GM18951 (cell line): ENCODE results near the gene USP5.

Experiments used
- POLR2A ChIP-seq: IDR thresholded peaks from 4 replicates; pipeline ENCODE4 v1.6.1; 2011; ENCODE audit warnings: mild to moderate bottlenecking; ENCODE audit not compliant: insufficient read length, insufficient read depth; ENCODE audit errors: extremely low read depth
- in situ Hi-C: fragments of 300-500 bp; cut with MboI; formaldehyde crosslinking; loops from one replicate; pipeline ENCODE4 v1.12.0; 2022; ENCODE audit warnings: low sequenced_read_pairs, mixed read lengths, inconsistent platforms; ENCODE audit not compliant: unreplicated experiment

Gene USP5

DNA sequence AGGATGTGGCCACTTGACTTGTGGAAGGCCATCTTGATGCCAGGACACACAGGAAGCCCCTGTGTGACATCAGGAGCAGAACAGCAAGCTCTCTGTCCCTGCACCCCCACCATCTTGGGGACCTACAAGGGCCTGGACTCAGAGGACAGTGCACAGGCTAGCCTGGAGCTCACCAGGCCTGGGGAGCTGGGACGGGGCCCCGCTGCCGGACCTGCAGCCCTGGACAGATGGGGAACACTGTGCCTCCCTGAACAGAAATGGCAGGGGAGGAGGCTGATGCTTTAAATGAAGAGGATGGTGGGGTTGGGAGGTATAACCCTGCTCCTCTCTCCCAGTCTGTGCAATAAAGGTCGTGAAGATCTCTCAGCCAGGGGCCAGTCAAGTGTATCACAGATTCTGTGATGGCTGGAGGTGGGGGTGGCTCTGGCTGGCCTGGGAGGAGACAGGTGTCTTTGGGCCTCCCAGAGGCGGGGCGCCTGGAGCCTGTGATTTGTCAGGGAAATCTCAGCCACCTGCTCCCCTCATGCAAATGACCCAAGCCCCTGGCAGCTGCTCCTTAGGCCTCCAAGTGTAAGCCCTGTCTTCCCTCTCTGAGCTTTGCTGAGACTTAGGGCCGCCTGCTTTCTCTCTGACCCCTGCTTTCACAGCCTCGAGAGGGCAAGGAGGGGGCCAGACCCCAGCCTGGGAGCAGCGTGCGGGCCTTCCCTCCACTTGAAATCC lies 12.3 kb upstream of the USP5 start:
- in situ Hi-C loops = no loop called here
- peak; percentile 54 for TF ChIP-seq POLR2A

GRCh38 chr12:6840330-6840729 lies 11.6 kb upstream of the USP5 start:
- in situ Hi-C loops = no loop called here
- TF ChIP-seq POLR2A = no peak

DNA sequence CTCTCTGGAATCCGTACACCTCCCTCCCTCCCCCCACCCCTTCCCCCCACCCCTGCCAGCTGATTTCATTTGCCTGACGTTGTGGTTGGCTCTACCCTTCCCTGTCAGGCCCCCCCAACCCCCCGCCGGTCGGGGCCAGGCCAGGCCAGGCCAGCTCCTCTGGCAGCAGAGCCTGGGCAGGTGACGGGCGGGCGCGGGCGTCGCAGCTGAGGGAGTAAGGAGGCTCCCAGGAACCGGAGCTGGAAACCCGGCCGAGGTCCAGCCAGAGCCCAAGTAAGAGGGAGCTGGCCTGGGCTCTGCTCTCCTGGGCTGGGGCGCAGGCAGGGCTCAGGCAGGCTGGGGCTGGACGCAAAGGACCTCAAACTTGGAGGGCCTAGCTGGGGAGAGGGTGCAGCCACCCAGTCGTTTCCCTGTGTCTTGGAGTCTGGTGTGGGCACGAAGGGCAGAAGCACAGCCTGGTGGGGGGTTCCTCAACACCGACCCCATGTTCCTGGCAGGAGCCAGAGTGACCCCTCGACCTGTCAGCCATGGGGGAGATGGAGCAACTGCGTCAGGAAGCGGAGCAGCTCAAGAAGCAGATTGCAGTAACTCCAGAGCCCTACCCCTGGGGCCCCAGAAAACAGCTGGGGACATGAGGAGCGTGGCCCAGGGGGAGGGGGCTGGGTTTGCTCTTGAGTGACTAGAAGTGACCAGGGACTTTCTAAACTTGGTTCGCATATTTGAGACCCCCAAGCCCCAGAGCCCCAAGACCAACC lies 11.0 kb upstream of the USP5 start, which contains the start of gene GNB3:
Gene GNB3, plus strand, starts transcription at position 165 of the 755 bp plus-strand sequence. Its CDS starts 363 bp downstream, at position 528.
- TF ChIP-seq POLR2A = no peak
- in situ Hi-C loops = no loop called here

GRCh38 chr12:6842075-6842474 lies 9.9 kb upstream of the USP5 start:
- in situ Hi-C loops = no loop called here

GRCh38 chr12:6843118-6843902 lies 8.6 kb upstream of the USP5 start:
- in situ Hi-C loops = no loop called here
- TF ChIP-seq POLR2A = no peak

More at GRCh38 chr12:6842075-6842474, 9.9 kb upstream of the USP5 start:
- no peak for TF ChIP-seq POLR2A

- in situ Hi-C loops = no loop called here
- TF ChIP-seq POLR2A = no peak
These were observed 6.6 kb upstream of the USP5 start for GRCh38 chr12:6845395-6845794.

- no peak for TF ChIP-seq POLR2A
These were observed 5.6 kb upstream of the USP5 start for GRCh38 chr12:6846316-6846869.

GRCh38 chr12:6847676-6848075 lies 4.3 kb upstream of the USP5 start:
- TF ChIP-seq POLR2A = no peak
- in situ Hi-C loops = no loop called here

More at GRCh38 chr12:6846316-6846869, 5.6 kb upstream of the USP5 start:
- in situ Hi-C loops = no loop called here

- TF ChIP-seq POLR2A = no peak
These were observed 2.5 kb upstream of the USP5 start for GRCh38 chr12:6849427-6849826.

GRCh38 chr12:6849976-6850560 lies 1.9 kb upstream of the USP5 start:
- no peak for TF ChIP-seq POLR2A
- in situ Hi-C loops = no loop called here

More at GRCh38 chr12:6849427-6849826, 2.5 kb upstream of the USP5 start:
- in situ Hi-C loops = no loop called here

DNA sequence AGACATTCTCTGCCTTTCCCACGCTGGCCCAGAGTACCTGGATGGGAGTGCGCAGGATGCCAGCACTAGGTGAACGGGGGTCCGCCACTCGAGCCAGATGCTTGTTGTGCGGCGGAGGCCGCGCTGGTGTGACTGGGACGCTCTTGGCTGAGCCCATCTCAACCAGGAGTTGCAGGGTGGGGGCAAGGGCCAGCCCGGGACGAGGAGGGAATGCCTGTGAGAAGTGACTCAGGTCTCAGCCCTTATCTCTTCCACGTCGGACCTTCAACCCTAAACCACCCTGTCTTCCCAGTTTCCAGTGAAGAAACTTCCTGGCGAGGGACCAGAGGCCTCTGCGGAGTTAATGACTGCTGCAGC lies 1.2 kb upstream of the USP5 start:
- TF ChIP-seq POLR2A = no peak
- in situ Hi-C loops = no loop called here

- in situ Hi-C loops = no loop called here
- peak; percentile 85 for TF ChIP-seq POLR2A
These were observed 613 bp upstream of the USP5 start, which contains the start of gene CDCA3 for GRCh38 chr12:6851153-6851920. Gene CDCA3, minus strand, starts transcription at chr12:6851286. Its CDS starts 334 bp downstream, at chr12:6850952.

GRCh38 chr12:6852651-6853354 lies 853 bp downstream of the USP5 start:
- in situ Hi-C loops = no loop called here
- no peak for TF ChIP-seq POLR2A
